Muscle of arm (tissue), 12 donors: ENCODE measurements around the gene VKORC1. TPM values are rescaled to one million over a fixed set of nuclear protein-coding genes. Genes with fewer than 3 reads are reported as not detected.

Source experiments
- DNase-seq: peaks from one replicate; pipeline ENCODE4 v3.0.0-alpha.2; 2013
- polyA plus RNA-seq, 12 donors: library from polyadenylated mRNA; unstranded; fragments of 120-200 nt; gene quantifications; one replicate each; pipeline ENCODE4 v1.2.1, GENCODE V29; 2013; ENCODE audit not compliant: insufficient read length in 12 of 12

Gene VKORC1
- polyA plus RNA-seq, 12 donors: 50.0 to 71.5 (median 58.6) TPM; not detected in 1

- no peak for DNase-seq
These were observed 38.5 kb upstream of the VKORC1 start for GRCh38 chr16:31133046-31133501.

- DNase-seq: no peak
These were observed 37.8 kb upstream of the VKORC1 start for GRCh38 chr16:31132303-31132979.

GRCh38 chr16:31131841-31132271 lies 37.3 kb upstream of the VKORC1 start:
- DNase-seq: no peak

GRCh38 chr16:31131416-31131815 lies 36.8 kb upstream of the VKORC1 start:
- no peak for DNase-seq

- no peak for DNase-seq
These were observed 36.3 kb upstream of the VKORC1 start for GRCh38 chr16:31130899-31131298.

GRCh38 chr16:31130336-31130891 lies 35.8 kb upstream of the VKORC1 start:
- no peak for DNase-seq

GRCh38 chr16:31129568-31130335 lies 35.2 kb upstream of the VKORC1 start:
- DNase-seq: no peak

GRCh38 chr16:31128711-31129567 lies 34.3 kb upstream of the VKORC1 start:
- DNase-seq: no peak

GRCh38 chr16:31127182-31127581 lies 32.6 kb upstream of the VKORC1 start:
- DNase-seq: no peak

GRCh38 chr16:31125844-31126243 lies 31.2 kb upstream of the VKORC1 start:
- no peak for DNase-seq

GRCh38 chr16:31120129-31120528 lies 25.5 kb upstream of the VKORC1 start:
- DNase-seq: no peak

GRCh38 chr16:31118223-31119155 lies 23.9 kb upstream of the VKORC1 start:
- DNase-seq: no peak

- DNase-seq: peak; percentile 99
These were observed 23.0 kb upstream of the VKORC1 start, which contains the start of gene KAT8 for GRCh38 chr16:31117384-31118222. KAT8 (plus strand) TSS chr16:31117664; CDS start chr16:31117682, 18 bp downstream.

- DNase-seq: no peak
These were observed 19.9 kb upstream of the VKORC1 start for GRCh38 chr16:31114468-31114867.

GRCh38 chr16:31113121-31114120 lies 18.8 kb upstream of the VKORC1 start:
- DNase-seq: no peak

- no peak for DNase-seq
These were observed 18.1 kb upstream of the VKORC1 start for GRCh38 chr16:31112711-31113110.

GRCh38 chr16:31111881-31112466 lies 17.4 kb upstream of the VKORC1 start:
- DNase-seq: no peak
